Amniotic epithelial cell (primary cell): ENCODE results near the gene PARD6A.
"Not testable (repeated sequence)": the region's sequence is repeated elsewhere in the genome, so short reads cannot be mapped to it uniquely, and the experiment has no call there.

Experiments
- DNase-seq: peaks from one replicate; pipeline ENCODE4 v3.0.0-alpha.2; 2010; ENCODE audit warnings: low read depth

The PARD6A gene

GRCh38 chr16:67685388-67686112 lies 24.8 kb downstream of the PARD6A start:
- DNase-seq: no peak

GRCh38 chr16:67693517-67694285 lies 32.9 kb downstream of the PARD6A start:
- not testable (repeated sequence) for DNase-seq

- no peak for DNase-seq
Measured at GRCh38 chr16:67694611-67695010, 33.9 kb downstream of the PARD6A start.

- DNase-seq: no peak
Measured at GRCh38 chr16:67697422-67698185, 36.8 kb downstream of the PARD6A start.

- no peak for DNase-seq
Measured at GRCh38 chr16:67699265-67699664, 38.5 kb downstream of the PARD6A start.

GRCh38 chr16:67701420-67701819 lies 40.7 kb downstream of the PARD6A start:
- DNase-seq: no peak

- DNase-seq: no peak
Measured at GRCh38 chr16:67702130-67702529, 41.4 kb downstream of the PARD6A start.

GRCh38 chr16:67703626-67704025 lies 42.9 kb downstream of the PARD6A start:
- DNase-seq: no peak

- no peak for DNase-seq
Measured at GRCh38 chr16:67704110-67704509, 43.4 kb downstream of the PARD6A start.

- DNase-seq: no peak
Measured at GRCh38 chr16:67707210-67707609, 46.5 kb downstream of the PARD6A start.

GRCh38 chr16:67707790-67708189 lies 47.0 kb downstream of the PARD6A start:
- DNase-seq: no peak

- DNase-seq: no peak
Measured at GRCh38 chr16:67708368-67708771, 47.6 kb downstream of the PARD6A start.

GRCh38 chr16:67709050-67709449 lies 48.3 kb downstream of the PARD6A start:
- no peak for DNase-seq

GRCh38 chr16:67710607-67711006 lies 49.8 kb downstream of the PARD6A start:
- DNase-seq: no peak
